Islet precursor cell (in vitro differentiated cells): ENCODE measurements around the gene COBL.

Experiments used
- DNase-seq: peaks from one replicate; pipeline ENCODE4 v3.0.0-alpha.2; 2018

Gene COBL

GRCh38 chr7:51249187-51249945 lies 67.2 kb downstream of the COBL start:
- peak; percentile 86 for DNase-seq

GRCh38 chr7:51246258-51247245 lies 70.1 kb downstream of the COBL start:
- DNase-seq: peak; percentile 50

GRCh38 chr7:51244885-51245284 lies 71.7 kb downstream of the COBL start:
- DNase-seq: peak; percentile 38

GRCh38 chr7:51244053-51244452 lies 72.6 kb downstream of the COBL start:
- DNase-seq: peak; percentile 29

GRCh38 chr7:51243631-51244030 lies 73.0 kb downstream of the COBL start:
- peak; percentile 37 for DNase-seq

- DNase-seq: peak; percentile 32
These were observed 73.6 kb downstream of the COBL start for GRCh38 chr7:51242881-51243518.

GRCh38 chr7:51242007-51242691 lies 74.5 kb downstream of the COBL start:
- no peak for DNase-seq

GRCh38 chr7:51240868-51241267 lies 75.7 kb downstream of the COBL start:
- peak; percentile 30 for DNase-seq

GRCh38 chr7:51239691-51240090 lies 76.9 kb downstream of the COBL start:
- DNase-seq: no peak

- peak; percentile 76 for DNase-seq
These were observed 77.6 kb downstream of the COBL start for GRCh38 chr7:51238981-51239495.

GRCh38 chr7:51237446-51238133 lies 79.0 kb downstream of the COBL start:
- peak; percentile 46 for DNase-seq

- DNase-seq: peak; percentile 35
These were observed 80.0 kb downstream of the COBL start for GRCh38 chr7:51236470-51237132.

- peak; percentile 22 for DNase-seq
These were observed 80.9 kb downstream of the COBL start for GRCh38 chr7:51235593-51236313.

GRCh38 chr7:51234609-51235308 lies 81.8 kb downstream of the COBL start:
- DNase-seq: peak; percentile 28

GRCh38 chr7:51234139-51234538 lies 82.5 kb downstream of the COBL start:
- DNase-seq: peak; percentile 56

- peak; percentile 27 for DNase-seq
These were observed 83.2 kb downstream of the COBL start for GRCh38 chr7:51233374-51233773.

- no peak for DNase-seq
These were observed 85.9 kb downstream of the COBL start for GRCh38 chr7:51230723-51231122.

GRCh38 chr7:51230324-51230625 lies 86.3 kb downstream of the COBL start:
- DNase-seq: peak; percentile 31

GRCh38 chr7:51229620-51230323 lies 86.8 kb downstream of the COBL start:
- DNase-seq: peak; percentile 44
